ENCODE data around the gene LMO2. TPM values are rescaled to one million over a fixed set of nuclear protein-coding genes. Genes with fewer than 3 reads are reported as not detected.
"Not testable (repeated sequence)": the region's sequence is repeated elsewhere in the genome, so short reads cannot be mapped to it uniquely, and the experiment has no call there.

LMO2 gene
- total RNA-seq, 2 experiments from 2014 or later, result not detected

DNA sequence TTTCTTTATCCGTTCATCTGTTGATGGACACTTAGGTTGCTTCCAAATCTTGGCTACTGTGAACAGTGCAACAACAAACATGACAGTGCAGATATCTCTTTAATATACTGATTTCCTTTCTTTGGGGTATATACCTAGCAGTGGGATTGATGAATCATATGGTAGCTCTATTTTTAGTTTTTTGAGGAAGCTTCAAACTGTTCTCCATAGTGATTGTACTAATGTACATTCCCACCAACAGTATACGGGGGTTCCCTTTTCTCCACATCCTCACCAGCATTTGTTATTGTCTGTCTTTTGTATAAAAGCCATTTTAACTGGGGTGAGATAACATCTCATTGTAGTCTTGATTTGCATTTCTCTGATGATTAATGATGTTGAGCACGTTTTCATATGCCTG is 68.9 kb downstream of the LMO2 start:
- DNase-seq; POLR2A ChIA-PET; intact Hi-C loops (cut with micrococcal nuclease); H3K4me1 Mint-ChIP-seq (ENCODE audit: low read depth); H3K4me3 Mint-ChIP-seq; H3K27ac Mint-ChIP-seq; H3K9me3 Mint-ChIP-seq; H3K36me3 Mint-ChIP-seq: not testable (repeated sequence)
- CTCF ChIA-PET, result interaction anchor here (9.9 kb wide), 1 partner anchor 16 kb away, joined by 102 read pairs; no protein-coding TSS in a partner anchor
- H3K27me3 Mint-ChIP-seq, result peaks cover 30% of the 10 kb centered on the region

DNA sequence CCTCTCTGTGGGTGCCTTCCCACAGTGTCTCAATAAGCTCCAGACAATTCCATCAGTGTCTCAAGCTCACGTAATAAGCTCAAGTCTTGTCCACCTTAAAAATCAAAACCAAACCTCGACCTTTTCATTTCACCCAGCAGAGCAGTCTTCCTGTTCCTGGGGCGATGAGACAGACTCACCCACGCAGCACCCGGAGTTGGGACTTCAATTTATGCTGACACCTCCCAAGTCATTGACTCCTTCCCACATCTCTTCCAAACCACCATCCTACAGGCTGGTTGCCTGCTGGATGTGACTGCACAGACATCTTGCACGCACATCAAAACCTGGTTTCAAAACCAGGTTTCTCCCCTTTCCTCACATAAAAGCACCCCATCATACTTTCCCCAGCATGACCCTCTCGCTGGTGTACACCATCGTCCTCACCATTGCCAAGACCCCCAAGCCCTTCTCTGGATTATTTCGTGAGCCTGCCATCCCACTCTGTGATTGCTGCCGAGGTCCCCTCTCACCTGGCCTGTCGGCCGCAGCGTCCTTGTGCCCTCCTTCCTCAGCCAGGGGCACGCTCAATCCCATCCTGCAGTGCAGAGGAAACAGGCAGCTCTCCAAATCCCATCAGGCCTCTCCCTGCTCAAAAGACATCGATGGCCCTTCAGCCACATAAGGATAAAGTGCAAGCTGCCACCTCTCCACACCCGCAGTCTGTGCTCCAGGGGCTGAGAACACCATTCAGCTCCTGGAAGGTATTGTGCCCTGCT is 72.4 kb downstream of the LMO2 start:
- Mint-ChIP-seq H3K27me3 (peaks cover 14% of the 10 kb centered on the region), H3K27ac (no peak overlapping the region), H3K9me3 (no peaks in the 10 kb centered on the region), H3K4me1 (ENCODE audit: low read depth) (no peaks in the 10 kb centered on the region), H3K4me3 (no peak overlapping the region), H3K36me3 (no peaks in the 10 kb centered on the region)
- ChIA-PET POLR2A (no interaction called here), CTCF (interaction anchor here (1.8 kb wide), 1 partner anchor 10 kb away, joined by 5 read pairs; no protein-coding TSS in a partner anchor)
- intact Hi-C loops (cut with micrococcal nuclease), result no loop called here
- DNase-seq, result no peak

Other genes starting within 250 kb of the LMO2 start
- gene C11orf91, start 191.2 kb downstream of the LMO2 start, total RNA-seq, result not detected
- gene CD59, start 155.7 kb downstream of the LMO2 start, total RNA-seq, result 10 to 100 TPM; 79.4 TPM
- 10 to 100 TPM; 16.5 to 17.7 TPM for gene FBXO3, start 117.6 kb downstream of the LMO2 start, total RNA-seq
- 100 to 1,000 TPM; 261 to 264 TPM for gene CAPRIN1, start 159.7 kb upstream of the LMO2 start, total RNA-seq
- gene NAT10, start 213.6 kb upstream of the LMO2 start, total RNA-seq, result 10 to 100 TPM; 84.7 to 87.6 TPM